SJCRH30 (cell line): Measurements from ENCODE around the gene PIGS. TPM values are rescaled to one million over a fixed set of nuclear protein-coding genes. Genes with fewer than 3 reads are reported as not detected.

Source experiments
- DNase-seq, 2 experiments: peaks; one replicate each; pipeline ENCODE4 v3.0.0-alpha.2; 2015 to 2020
- H3K27ac ChIP-seq: fragments of 250-450 bp; sonication (Bioruptor Pico); 2 replicates; pipeline ENCODE4 v1.5.1; 2020; ENCODE audit warnings: mild to moderate bottlenecking, moderate library complexity
- H3K27me3 ChIP-seq: fragments of 250-450 bp; sonication (Bioruptor Pico); 2 replicates; pipeline ENCODE4 v1.5.1; 2020; ENCODE audit warnings: mild to moderate bottlenecking, moderate library complexity
- H3K36me3 ChIP-seq: fragments of 250-450 bp; sonication (Bioruptor Pico); 2 replicates; pipeline ENCODE4 v1.5.1; 2020; ENCODE audit warnings: mild to moderate bottlenecking, moderate library complexity
- H3K4me1 ChIP-seq: fragments of 250-450 bp; sonication (Bioruptor Pico); 2 replicates; pipeline ENCODE4 v1.5.1; 2020; ENCODE audit warnings: mild to moderate bottlenecking, moderate library complexity
- H3K4me3 ChIP-seq: fragments of 250-450 bp; sonication (Bioruptor Pico); 2 replicates; pipeline ENCODE4 v1.5.1; 2020; ENCODE audit warnings: mild to moderate bottlenecking, moderate library complexity
- H3K9me3 ChIP-seq: fragments of 250-450 bp; sonication (Bioruptor Pico); replicated peaks from 2 replicates; pipeline ENCODE4 v1.5.1; 2020; ENCODE audit warnings: mild to moderate bottlenecking, moderate library complexity
- total RNA-seq: library from RNA; depleted of rRNA; stranded (reverse); fragments of >200 nt; shearing (Covaris generic); gene quantifications from 2 replicates; pipeline ENCODE4 v1.2.3, GENCODE V29; 2014; rRNA removed

The PIGS gene
- total RNA-seq, 1 experiment from 2014 or later, result 41.8 TPM

DNA sequence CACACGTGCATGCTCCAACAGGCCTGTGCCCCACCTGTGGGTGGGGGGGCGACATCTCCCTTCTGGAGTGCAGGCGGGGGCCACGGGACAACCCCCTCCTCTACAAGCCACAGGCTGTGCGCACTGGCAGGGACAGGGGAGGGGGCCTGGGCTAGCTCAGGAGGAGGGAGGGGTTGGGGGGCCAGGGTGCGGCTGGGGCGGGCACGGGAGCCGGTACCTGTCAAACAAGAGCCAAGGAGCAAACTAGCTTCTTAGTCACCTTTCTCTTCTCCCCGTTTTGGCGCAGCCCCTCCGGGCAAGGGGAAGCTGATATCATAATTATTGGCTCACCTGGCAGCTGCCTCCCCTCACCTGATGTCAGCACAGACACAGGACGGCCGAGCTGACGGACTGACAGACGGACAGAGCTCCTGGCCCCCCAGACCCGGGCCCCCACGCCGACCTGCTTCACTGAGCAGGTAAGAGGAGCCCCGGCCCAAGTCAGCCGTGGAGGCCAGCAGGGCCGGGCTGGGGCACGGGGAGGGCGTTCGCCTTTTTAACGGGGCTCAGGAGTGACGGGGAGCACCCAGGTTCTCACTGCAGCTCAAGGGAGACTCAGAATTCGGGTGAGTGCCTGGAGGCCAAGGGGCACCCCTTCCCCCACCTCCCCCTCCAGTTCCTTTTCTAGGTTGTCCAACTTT, 65.2 kb downstream of the PIGS start, which contains the start of gene FOXN1:
Gene FOXN1, plus strand, starts transcription at position 363 of the 680 bp plus-strand sequence. CDS start 17,622 bp downstream, outside the sequence.
- H3K27me3 ChIP-seq, result peaks cover 45% of the 10 kb centered on the region
- H3K4me3 ChIP-seq, result no peak within 1 kb of the TSS
- H3K36me3 ChIP-seq, result no peaks in the 10 kb centered on the region
- H3K27ac ChIP-seq, result no peak within 1 kb of the TSS
- DNase-seq, result no peak
- peaks cover 1% of the 10 kb centered on the region; the same call in 1 of the 2 replicates for H3K4me1 ChIP-seq
- no peaks in the 10 kb centered on the region for H3K9me3 ChIP-seq

DNA sequence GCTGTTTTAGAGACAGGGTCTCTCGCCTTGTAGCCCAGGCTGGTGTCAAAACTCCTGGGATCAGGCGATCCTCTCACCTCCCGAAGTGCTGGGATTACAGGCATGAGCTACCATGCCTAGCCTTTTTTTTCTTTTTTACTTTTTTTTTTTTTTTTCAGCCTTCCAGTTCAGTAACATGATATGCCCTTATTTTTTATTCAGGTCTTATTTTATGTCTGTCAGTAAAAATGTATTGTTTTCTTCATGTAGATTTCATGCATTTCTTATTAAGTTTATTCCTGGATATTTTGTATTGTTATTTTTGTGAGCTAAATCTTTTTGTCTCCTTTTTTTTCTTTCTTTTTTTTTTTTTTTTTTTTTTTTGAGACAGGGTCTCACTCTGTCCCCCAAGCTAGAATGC, 67.9 kb downstream of the PIGS start:
- Histone ChIP-seq H3K36me3 (no peaks in the 10 kb centered on the region), H3K27ac (no peak overlapping the region), H3K4me1 (peaks cover 8% of the 10 kb centered on the region; the same call in 1 of the 2 replicates), H3K27me3 (peaks cover 52% of the 10 kb centered on the region), H3K9me3 (no peaks in the 10 kb centered on the region), H3K4me3 (no peak overlapping the region)
- no peak for DNase-seq

Other genes with a start within 250 kb of the PIGS start
- gene IFT20, start 236.1 kb downstream of the PIGS start, total RNA-seq, result 28.8 and 33.2 TPM in 2 replicates
- 28.1 and 34.6 TPM in 2 replicates for gene TNFAIP1, start 235.8 kb downstream of the PIGS start, total RNA-seq
- gene POLDIP2, start 214.0 kb downstream of the PIGS start, total RNA-seq, result 95.1 and 102 TPM in 2 replicates
- gene SEBOX, start 206.3 kb downstream of the PIGS start, total RNA-seq, result not detected in 2 replicates
- gene VTN, start 201.2 kb downstream of the PIGS start, total RNA-seq, result 0.08 and 0.16 TPM in 2 replicates
- 14.9 and 16.1 TPM in 2 replicates for gene SARM1, start 199.8 kb downstream of the PIGS start, total RNA-seq
- gene SLC46A1, start 165.3 kb downstream of the PIGS start, total RNA-seq, result 10.6 and 11.0 TPM in 2 replicates
- gene SLC13A2, start 97.9 kb downstream of the PIGS start, total RNA-seq, result not detected in 2 replicates
- gene FOXN1, start 65.2 kb downstream of the PIGS start, total RNA-seq, result not detected in 2 replicates
- 53.7 and 58.7 TPM in 2 replicates for gene UNC119, start 18.9 kb downstream of the PIGS start, total RNA-seq
- 0.18 and 0.47 TPM in 2 replicates for gene ALDOC, start 5.4 kb upstream of the PIGS start, total RNA-seq
- gene SPAG5, start 27.5 kb upstream of the PIGS start, total RNA-seq, result 131 and 147 TPM in 2 replicates
- 16.1 and 19.9 TPM in 2 replicates for gene RSKR, start 42.7 kb upstream of the PIGS start, total RNA-seq
- 115 and 120 TPM in 2 replicates for gene BLTP2, start 73.6 kb upstream of the PIGS start, total RNA-seq
- gene SDF2, start 90.4 kb upstream of the PIGS start, total RNA-seq, result 46.0 and 49.6 TPM in 2 replicates
- 60.2 and 66.3 TPM in 2 replicates for gene SUPT6H, start 90.7 kb upstream of the PIGS start, total RNA-seq
- 5.4 and 7.0 TPM in 2 replicates for gene PROCA1, start 140.4 kb upstream of the PIGS start, total RNA-seq
- 191 and 201 TPM in 2 replicates for gene RAB34, start 146.3 kb upstream of the PIGS start, total RNA-seq
- gene RPL23A, start 148.5 kb upstream of the PIGS start, total RNA-seq, result 1,716 and 1,788 TPM in 2 replicates
- 7.5 and 10.0 TPM in 2 replicates for gene TLCD1, start 154.7 kb upstream of the PIGS start, total RNA-seq
- 1.7 and 2.6 TPM in 2 replicates for gene NEK8, start 157.3 kb upstream of the PIGS start, total RNA-seq
- gene TRAF4, start 172.5 kb upstream of the PIGS start, total RNA-seq, result 118 and 123 TPM in 2 replicates